GM23338 (cell line): ENCODE data around the gene PSKH1. TPM values are rescaled to one million over a fixed set of nuclear protein-coding genes. Genes with fewer than 3 reads are reported as not detected.
A peak's percentile ranks its signal among the peaks of the same experiment; 100 is the strongest.

Experiments used
- ATAC-seq: fragments of 200-7000 bp; cut with Tn5 transposase; 3 replicates; pipeline ENCODE4 v1.9.1; 2020
- DNase-seq: peaks from one replicate; pipeline ENCODE4 v3.0.0-alpha.2; 2015; ENCODE audit warnings: low spot score
- H2AFZ ChIP-seq: fragments of 200-600 bp; sonication (generic); 2 replicates; pipeline ENCODE4 v1.8.0; 2016; ENCODE audit warnings: antibody characterized with exemption, mild to moderate bottlenecking, moderate library complexity
- H3F3A ChIP-seq: fragments of 200-600 bp; sonication (generic); replicated peaks from 2 replicates; pipeline ENCODE4 v1.8.0; 2017; ENCODE audit warnings: antibody characterized with exemption, mixed run types, low read depth
- H3K27ac ChIP-seq: fragments of 200-600 bp; sonication (generic); 2 replicates; pipeline ENCODE4 v1.6.1; 2016; ENCODE audit warnings: low read depth
- H3K27me3 ChIP-seq: fragments of 200-600 bp; sonication (generic); 2 replicates; pipeline ENCODE4 v1.8.0; 2016; ENCODE audit warnings: mild to moderate bottlenecking, mixed run types, moderate library complexity; ENCODE audit not compliant: insufficient read depth
- H3K36me3 ChIP-seq: fragments of 200-600 bp; sonication (generic); 2 replicates; pipeline ENCODE4 v1.8.0; 2016; ENCODE audit warnings: mild to moderate bottlenecking; ENCODE audit not compliant: insufficient read depth
- H3K4me1 ChIP-seq: fragments of 200-600 bp; sonication (generic); 2 replicates; pipeline ENCODE4 v1.8.0; 2016; ENCODE audit warnings: mild to moderate bottlenecking, moderate library complexity; ENCODE audit not compliant: insufficient read depth
- H3K4me2 ChIP-seq: fragments of 200-600 bp; sonication (generic); 2 replicates; pipeline ENCODE4 v1.7.1; 2017; ENCODE audit warnings: mixed run types
- H3K4me3 ChIP-seq: fragments of 200-600 bp; sonication (generic); 2 replicates; pipeline ENCODE4 v1.6.1; 2016; ENCODE audit warnings: mixed run types
- H3K79me2 ChIP-seq: fragments of 200-600 bp; sonication (generic); replicated peaks from 2 replicates; pipeline ENCODE4 v1.8.0; 2017; ENCODE audit warnings: mild to moderate bottlenecking; ENCODE audit not compliant: insufficient read depth
- H3K9me2 ChIP-seq: fragments of 200-600 bp; sonication (generic); 2 replicates; pipeline ENCODE4 v1.8.0; 2017; ENCODE audit not compliant: insufficient read depth
- H4K20me1 ChIP-seq: fragments of 200-600 bp; sonication (generic); replicated peaks from 2 replicates; pipeline ENCODE4 v1.8.0; 2017; ENCODE audit warnings: mild to moderate bottlenecking; ENCODE audit not compliant: insufficient read depth
- H3K27ac Mint-ChIP-seq: 2 replicates; pipeline ENCODE4 v1.8.0; 2020; ENCODE audit warnings: inconsistent platforms, mild to moderate bottlenecking, moderate library complexity, mixed read lengths
- H3K27me3 Mint-ChIP-seq: 3 replicates; pipeline ENCODE4 v1.8.0; 2022; ENCODE audit warnings: low read depth, mild to moderate bottlenecking, moderate library complexity, mixed read lengths, inconsistent platforms; ENCODE audit not compliant: insufficient read depth, poor library complexity
- H3K36me3 Mint-ChIP-seq: 3 replicates; pipeline ENCODE4 v1.8.0; 2021; ENCODE audit warnings: low read depth, mild to moderate bottlenecking, inconsistent platforms, moderate library complexity, mixed read lengths
- H3K4me1 Mint-ChIP-seq: 3 replicates; pipeline ENCODE4 v1.8.0; 2020; ENCODE audit warnings: mild to moderate bottlenecking, inconsistent platforms, mixed read lengths
- H3K4me3 Mint-ChIP-seq: 3 replicates; pipeline ENCODE4 v1.8.0; 2021; ENCODE audit warnings: moderate library complexity, mild to moderate bottlenecking, inconsistent platforms, mixed read lengths
- H3K9me3 Mint-ChIP-seq: 3 replicates; pipeline ENCODE4 v1.8.0; 2020; ENCODE audit warnings: moderate library complexity, mild to moderate bottlenecking, inconsistent platforms, mixed read lengths
- CREB1 ChIP-seq: fragments of 250-450 bp; sonication (Bioruptor Pico); IDR thresholded peaks from 2 replicates; pipeline ENCODE4 v1.5.0; 2020; ENCODE audit warnings: low read depth, mild to moderate bottlenecking, moderate library complexity
- CTCF ChIP-seq, 2 experiments: fragments of 200-600 bp in 1 of 2; sonication (generic) in 1 of 2; conservative IDR thresholded peaks; 2 replicates each; pipeline versions ENCODE4 v1.5.1 to v1.6.1; 2016 to 2017; ENCODE audit warnings: antibody characterized with exemption in 2 of 2, low read depth in 2 of 2, mild to moderate bottlenecking in 2 of 2, moderate library complexity in 1 of 2
- ETS1 ChIP-seq: IDR thresholded peaks from 2 replicates; pipeline ENCODE4 v1.6.1; 2016; ENCODE audit warnings: antibody characterized with exemption
- EZH2 ChIP-seq: fragments of 200-600 bp; sonication (generic); IDR thresholded peaks from one replicate; pipeline ENCODE4 v1.8.0; 2017; ENCODE audit warnings: antibody characterized with exemption, mild to moderate bottlenecking, low read depth; ENCODE audit not compliant: unreplicated experiment
- EZH2phosphoT487 ChIP-seq: fragments of 200-600 bp; sonication (generic); IDR thresholded peaks from one replicate; pipeline ENCODE4 v1.8.1; 2018; ENCODE audit warnings: antibody characterized with exemption; ENCODE audit not compliant: unreplicated experiment
- JUNB ChIP-seq: IDR thresholded peaks from one replicate; pipeline ENCODE4 v1.6.1; 2016; ENCODE audit warnings: antibody characterized with exemption; ENCODE audit not compliant: unreplicated experiment
- NANOG ChIP-seq: IDR thresholded peaks from 2 replicates; pipeline ENCODE4 v1.6.1; 2016; ENCODE audit warnings: antibody characterized with exemption, borderline replicate concordance
- POLR2AphosphoS5 ChIP-seq: IDR thresholded peaks from 2 replicates; pipeline ENCODE4 v1.6.1; 2016; ENCODE audit warnings: antibody characterized with exemption, low read depth
- STAT1 ChIP-seq: IDR thresholded peaks from one replicate; pipeline ENCODE4 v1.6.1; 2016; ENCODE audit warnings: antibody characterized with exemption; ENCODE audit not compliant: unreplicated experiment
- ZNF114 ChIP-seq: fragments of 250-450 bp; sonication (Bioruptor Pico); IDR thresholded peaks from 2 replicates; pipeline ENCODE4 v1.5.0; 2020; ENCODE audit warnings: mild to moderate bottlenecking, moderate library complexity
- ZNF331 ChIP-seq: fragments of 250-450 bp; sonication (Bioruptor Pico); IDR thresholded peaks from 2 replicates; pipeline ENCODE4 v1.5.0; 2020; ENCODE audit warnings: low read depth, mild to moderate bottlenecking, moderate library complexity
- ZNF462 ChIP-seq: fragments of 250-450 bp; sonication (Bioruptor Pico); IDR thresholded peaks from 2 replicates; pipeline ENCODE4 v1.5.0; 2020; ENCODE audit warnings: mild to moderate bottlenecking, moderate library complexity
- polyA plus RNA-seq: library from polyadenylated mRNA; unstranded; fragments of >200 nt; fragmentation: Nextera tagmentation; extraction: Ambion mirVana; gene quantifications from 2 replicates; pipeline ENCODE4 v1.2.1, GENCODE V29; 2016
- total RNA-seq: library from RNA; depleted of rRNA; stranded (reverse); fragments of >200 nt; shearing (Covaris generic); gene quantifications from 2 replicates; pipeline ENCODE4 v1.2.3, GENCODE V29; 2014
- TF ChIP-seq, protein P1 (sequence below): IDR thresholded peaks from one replicate; pipeline ENCODE4 v1.6.1; 2018; ENCODE audit warnings: antibody characterized with exemption; ENCODE audit not compliant: unreplicated experiment

PSKH1 gene
- total and polyA plus RNA-seq, 2 experiments from 2014 or later = 14.3 to 23.9 TPM

GRCh38 chr16:67845291-67846062 is 47.6 kb upstream of the PSKH1 start:
- no peak for ATAC-seq
- Mint-ChIP-seq H3K27me3 (peaks cover 14% of the 10 kb centered on the region), H3K4me1 (peaks cover 45% of the 10 kb centered on the region), H3K4me3 (peak overlapping the region; percentile 80), H3K9me3 (no peaks in the 10 kb centered on the region), H3K27ac (peak overlapping the region; percentile 95), H3K36me3 (peaks cover 25% of the 10 kb centered on the region)
- Histone ChIP-seq H3K4me3 (peak overlapping the region; percentile 91), H4K20me1 (peaks cover 35% of the 10 kb centered on the region), H3K27ac (peak overlapping the region; percentile 97), H3K9me2 (no peaks in the 10 kb centered on the region), H3K27me3 (no peaks in the 10 kb centered on the region), H3F3A (peaks cover 35% of the 10 kb centered on the region), H3K79me2 (peaks cover 63% of the 10 kb centered on the region), H3K36me3 (0 out of 2 replicates have a peak, but pooled peaks cover 2% of the 10 kb centered on the region), H3K4me1 (peaks cover 37% of the 10 kb centered on the region), H3K4me2 (peak overlapping the region; percentile 87), H2AFZ (no peak overlapping the region)
- peak; percentile 11 for DNase-seq
- TF ChIP-seq ZNF114 (CRISPR knock-in tag) (no peak), EZH2phosphoT487 (no peak), STAT1 (no peak), NANOG (no peak), JUNB (no peak), ZNF331 (CRISPR knock-in tag) (no peak), POLR2AphosphoS5 (no peak), ZNF462 (CRISPR knock-in tag) (no peak), CTCF (conservative IDR thresholded peaks at IDR 0.05; ENCODE audit: low read depth in 2 of 2) (no peak), CREB1 (CRISPR knock-in tag) (no peak), ETS1 (no peak), EZH2 (no peak)
- TF ChIP-seq, protein P1, sequence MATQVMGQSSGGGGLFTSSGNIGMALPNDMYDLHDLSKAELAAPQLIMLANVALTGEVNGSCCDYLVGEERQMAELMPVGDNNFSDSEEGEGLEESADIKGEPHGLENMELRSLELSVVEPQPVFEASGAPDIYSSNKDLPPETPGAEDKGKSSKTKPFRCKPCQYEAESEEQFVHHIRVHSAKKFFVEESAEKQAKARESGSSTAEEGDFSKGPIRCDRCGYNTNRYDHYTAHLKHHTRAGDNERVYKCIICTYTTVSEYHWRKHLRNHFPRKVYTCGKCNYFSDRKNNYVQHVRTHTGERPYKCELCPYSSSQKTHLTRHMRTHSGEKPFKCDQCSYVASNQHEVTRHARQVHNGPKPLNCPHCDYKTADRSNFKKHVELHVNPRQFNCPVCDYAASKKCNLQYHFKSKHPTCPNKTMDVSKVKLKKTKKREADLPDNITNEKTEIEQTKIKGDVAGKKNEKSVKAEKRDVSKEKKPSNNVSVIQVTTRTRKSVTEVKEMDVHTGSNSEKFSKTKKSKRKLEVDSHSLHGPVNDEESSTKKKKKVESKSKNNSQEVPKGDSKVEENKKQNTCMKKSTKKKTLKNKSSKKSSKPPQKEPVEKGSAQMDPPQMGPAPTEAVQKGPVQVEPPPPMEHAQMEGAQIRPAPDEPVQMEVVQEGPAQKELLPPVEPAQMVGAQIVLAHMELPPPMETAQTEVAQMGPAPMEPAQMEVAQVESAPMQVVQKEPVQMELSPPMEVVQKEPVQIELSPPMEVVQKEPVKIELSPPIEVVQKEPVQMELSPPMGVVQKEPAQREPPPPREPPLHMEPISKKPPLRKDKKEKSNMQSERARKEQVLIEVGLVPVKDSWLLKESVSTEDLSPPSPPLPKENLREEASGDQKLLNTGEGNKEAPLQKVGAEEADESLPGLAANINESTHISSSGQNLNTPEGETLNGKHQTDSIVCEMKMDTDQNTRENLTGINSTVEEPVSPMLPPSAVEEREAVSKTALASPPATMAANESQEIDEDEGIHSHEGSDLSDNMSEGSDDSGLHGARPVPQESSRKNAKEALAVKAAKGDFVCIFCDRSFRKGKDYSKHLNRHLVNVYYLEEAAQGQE = no peak
